WTC11 (cell line): ENCODE results near the gene MED12L. TPM values are rescaled to one million over a fixed set of nuclear protein-coding genes. Genes with fewer than 3 reads are reported as not detected.

ENCODE experiments used
- ATAC-seq: fragments of 200-7000 bp; cut with Tn5 transposase; 2 replicates; pipeline ENCODE4 v1.10.0; 2021; ENCODE audit warnings: mild to moderate bottlenecking, moderate library complexity
- Bru-seq: library from RNA; stranded (reverse); fragments of 400-500 nt; gene quantifications from one replicate; lab custom pipeline; 2021; lab: Mats Ljungman, UMichigan
- CTCF ChIA-PET: fragments of 300-600 bp; sonication (Branson Sonifier 250); formaldehyde crosslinking; loops from one replicate; lab custom pipeline; 2021; ENCODE audit warnings: antibody characterized with exemption; lab: Charles Lee
- POLR2A ChIA-PET: fragments of 350-600 bp; sonication (Branson Sonifier 250); formaldehyde crosslinking; loops from one replicate; lab custom pipeline; 2021; ENCODE audit warnings: antibody characterized with exemption; lab: Charles Lee
- DNase-seq: peaks from one replicate; pipeline ENCODE4 v3.0.0; 2021; ENCODE audit warnings: low spot score
- H3K27ac Mint-ChIP-seq: 2 replicates; pipeline ENCODE4 v1.8.0; 2021; ENCODE audit warnings: mixed read lengths
- H3K27me3 Mint-ChIP-seq: 2 replicates; pipeline ENCODE4 v1.8.0; 2021; ENCODE audit warnings: low read depth, mild to moderate bottlenecking, moderate library complexity, mixed read lengths
- H3K36me3 Mint-ChIP-seq: 2 replicates; pipeline ENCODE4 v1.8.0; 2021; ENCODE audit warnings: mixed read lengths
- H3K4me1 Mint-ChIP-seq: 2 replicates; pipeline ENCODE4 v1.8.0; 2022; ENCODE audit warnings: mixed read lengths
- H3K4me3 Mint-ChIP-seq: 2 replicates; pipeline ENCODE4 v1.8.0; 2021; ENCODE audit warnings: mild to moderate bottlenecking, moderate library complexity, mixed read lengths
- H3K9me3 Mint-ChIP-seq: 2 replicates; pipeline ENCODE4 v1.8.0; 2021; ENCODE audit warnings: mixed read lengths
- ATF1 ChIP-seq: sonication (generic); formaldehyde crosslinking; IDR thresholded peaks from 2 replicates; pipeline ENCODE4 v1.8.1; 2023; ENCODE audit warnings: mild to moderate bottlenecking, moderate library complexity, missing genetic modification reagents
- ATF2 ChIP-seq: sonication (generic); formaldehyde crosslinking; IDR thresholded peaks from 2 replicates; pipeline ENCODE4 v1.8.1; 2022; ENCODE audit warnings: low read depth, missing genetic modification reagents, borderline replicate concordance
- E2F1 ChIP-seq: sonication (generic); formaldehyde crosslinking; IDR thresholded peaks from 2 replicates; pipeline ENCODE4 v1.8.0; 2022; ENCODE audit warnings: mild to moderate bottlenecking, missing genetic modification reagents
- ETV6 ChIP-seq: sonication (generic); formaldehyde crosslinking; IDR thresholded peaks from 2 replicates; pipeline ENCODE4 v1.8.1; 2022; ENCODE audit warnings: mild to moderate bottlenecking, missing genetic modification reagents
- FOXJ3 ChIP-seq: sonication (generic); formaldehyde crosslinking; IDR thresholded peaks from 2 replicates; pipeline ENCODE4 v1.9.0; 2021; ENCODE audit warnings: missing genetic modification reagents, mild to moderate bottlenecking, borderline replicate concordance
- FOXK1 ChIP-seq: sonication (generic); formaldehyde crosslinking; IDR thresholded peaks from 2 replicates; pipeline ENCODE4 v1.8.0; 2022; ENCODE audit warnings: mild to moderate bottlenecking, moderate library complexity, missing genetic modification reagents
- FOXP1 ChIP-seq: sonication (generic); formaldehyde crosslinking; IDR thresholded peaks from 2 replicates; pipeline ENCODE4 v1.8.0; 2022; ENCODE audit warnings: missing genetic modification reagents, mild to moderate bottlenecking, moderate library complexity, borderline replicate concordance
- HMGXB4 ChIP-seq: sonication (generic); formaldehyde crosslinking; IDR thresholded peaks from 2 replicates; pipeline ENCODE4 v1.8.1; 2023; ENCODE audit warnings: mild to moderate bottlenecking, moderate library complexity, missing genetic modification reagents
- OVOL2 ChIP-seq: fragments of 250-450 bp; sonication (Bioruptor Pico); IDR thresholded peaks from 2 replicates; pipeline ENCODE4 v1.9.0; 2021; ENCODE audit warnings: mild to moderate bottlenecking, borderline replicate concordance
- PRDM15 ChIP-seq: sonication (generic); formaldehyde crosslinking; IDR thresholded peaks from 2 replicates; pipeline ENCODE4 v1.8.0; 2022; ENCODE audit warnings: missing genetic modification reagents
- PREB ChIP-seq: sonication (generic); formaldehyde crosslinking; IDR thresholded peaks from 2 replicates; pipeline ENCODE4 v1.8.1; 2022; ENCODE audit warnings: mild to moderate bottlenecking, missing genetic modification reagents, moderate library complexity, borderline replicate concordance
- RORB ChIP-seq: fragments of 250-450 bp; sonication (Bioruptor Pico); IDR thresholded peaks from 2 replicates; pipeline ENCODE4 v1.9.0; 2021; ENCODE audit warnings: mild to moderate bottlenecking
- SP1 ChIP-seq: sonication (generic); formaldehyde crosslinking; conservative IDR thresholded peaks from 2 replicates; pipeline ENCODE4 v1.8.1; 2022; ENCODE audit warnings: missing genetic modification reagents
- ZBTB21 ChIP-seq: sonication (generic); formaldehyde crosslinking; IDR thresholded peaks from 2 replicates; pipeline ENCODE4 v1.8.1; 2023; ENCODE audit warnings: mild to moderate bottlenecking, missing genetic modification reagents, borderline replicate concordance
- ZNF121 ChIP-seq: sonication (generic); formaldehyde crosslinking; IDR thresholded peaks from 2 replicates; pipeline ENCODE4 v1.8.0; 2023; ENCODE audit warnings: missing genetic modification reagents
- ZNF232 ChIP-seq: sonication (generic); formaldehyde crosslinking; IDR thresholded peaks from 2 replicates; pipeline ENCODE4 v1.8.0; 2022; ENCODE audit warnings: mild to moderate bottlenecking, missing genetic modification reagents
- ZNF281 ChIP-seq: sonication (generic); formaldehyde crosslinking; IDR thresholded peaks from 2 replicates; pipeline ENCODE4 v1.8.0; 2023; ENCODE audit warnings: mild to moderate bottlenecking, missing genetic modification reagents
- ZNF425 ChIP-seq: fragments of 250-450 bp; sonication (Bioruptor Pico); conservative IDR thresholded peaks from 2 replicates; pipeline ENCODE4 v1.9.0; 2021; ENCODE audit warnings: mild to moderate bottlenecking
- ZSCAN18 ChIP-seq: fragments of 250-450 bp; sonication (Bioruptor Pico); IDR thresholded peaks from 2 replicates; pipeline ENCODE4 v2.1.2; 2022; ENCODE audit warnings: mild to moderate bottlenecking, moderate library complexity
- long read RNA-seq, 3 experiments: library from RNA in 1 of 3; library from capped mRNA in 1 of 3; library from polyadenylated mRNA in 1 of 3; unstranded in 2 of 3; stranded (forward) in 1 of 3; transcript quantifications; one replicate each; pipeline ENCODE4 v2.0.0, GENCODE V29; 2021
- total RNA-seq: library from RNA; stranded (reverse); gene quantifications from 3 replicates; pipeline ENCODE4 v1.2.3, GENCODE V29; 2021

The MED12L gene
- total RNA-seq (22.3 to 27.4 TPM (median 25.2 TPM) in 3 replicates), Bru-seq, nascent RNA (percentile 77 among the genes with signal in this experiment)
- long read RNA-seq, experiment 1, partial matches to known transcripts, result 9 of 24 reads
- long read RNA-seq, experiment 1, other reads (novel, unspliced or antisense), result 15 of 24 reads
- long read RNA-seq, experiment 2, partial matches to known transcripts, result 1 of 12 reads
- long read RNA-seq, experiment 2, other reads (novel, unspliced or antisense), result 11 of 12 reads
- long read RNA-seq, experiment 3, result 0 reads

GRCh38 chr3:151085227-151085888 is at the start of gene MED12L:
Gene MED12L, plus strand, starts transcription at chr3:151085664. Its CDS starts 1,263 bp downstream, at chr3:151086927.
- POLR2A ChIA-PET, result interaction anchor here (0.5 to 1.8 kb wide), 2 partner anchors 8 to 14 kb away, joined by 3 to 5 read pairs; no protein-coding TSS in a partner anchor
- peak; percentile 93 for TF ChIP-seq ETV6 (CRISPR knock-in tag)
- TF ChIP-seq ATF1 (CRISPR knock-in tag), result no peak
- peak; percentile 82; the same call in 1 of the 2 replicates for TF ChIP-seq ZNF232 (CRISPR knock-in tag)
- no peak for TF ChIP-seq ATF2 (CRISPR knock-in tag)
- no peak for TF ChIP-seq ZNF425 (CRISPR knock-in tag)
- TF ChIP-seq PREB (CRISPR knock-in tag), result no peak
- TF ChIP-seq SP1 (CRISPR knock-in tag), result 0 out of 2 replicates have a peak, but pooled peaks have one; percentile 40
- no peak for TF ChIP-seq OVOL2
- peak; percentile 70 for TF ChIP-seq HMGXB4 (CRISPR knock-in tag)
- no peak for TF ChIP-seq ZSCAN18 (CRISPR knock-in tag)
- no peak for TF ChIP-seq ZNF281 (CRISPR knock-in tag)
- TF ChIP-seq FOXP1, result peak; percentile 78; the same call in 1 of the 2 replicates
- TF ChIP-seq ZBTB21, result 0 out of 2 replicates have a peak, but pooled peaks have one; percentile 80
- TF ChIP-seq FOXK1, result peak; percentile 35; the same call in 1 of the 2 replicates
- TF ChIP-seq RORB (CRISPR knock-in tag), result no peak
- 0 out of 2 replicates have a peak, but pooled peaks have one; percentile 6 for TF ChIP-seq ZNF121 (CRISPR knock-in tag)
- TF ChIP-seq PRDM15, result peak; percentile 99
- TF ChIP-seq E2F1 (CRISPR knock-in tag), result 0 out of 2 replicates have a peak, but pooled peaks have one; percentile 61
- TF ChIP-seq FOXJ3 (CRISPR knock-in tag), result no peak

More at GRCh38 chr3:151085227-151085888, at the start of gene MED12L:
- H3K36me3 Mint-ChIP-seq, result no peaks in the 10 kb centered on the region
- H3K27ac Mint-ChIP-seq, result no peak within 1 kb of the TSS
- H3K4me3 Mint-ChIP-seq, result peak within 1 kb of the TSS; percentile 94
- peaks cover 20% of the 10 kb centered on the region for H3K27me3 Mint-ChIP-seq
- ATAC-seq (peak; percentile 65), DNase-seq (peak; percentile 83)
- H3K9me3 Mint-ChIP-seq, result no peaks in the 10 kb centered on the region
- CTCF ChIA-PET, result interaction anchor here (0.7 to 3.3 kb wide), 14 partner anchors 11 to 306 kb away, joined by 3 to 19 read pairs (median 6); no protein-coding TSS in a partner anchor
- peaks cover 45% of the 10 kb centered on the region for H3K4me1 Mint-ChIP-seq
